Peyer's patch (tissue), 4 donors: ENCODE data around the gene PIGN. TPM values are rescaled to one million over a fixed set of nuclear protein-coding genes. Genes with fewer than 3 reads are reported as not detected.

ENCODE experiments used
- DNase-seq, 3 donors: peaks; one replicate each; pipeline ENCODE4 v3.0.0-alpha.2; 2017 to 2019
- H3K27ac ChIP-seq, 4 donors: fragments of 200-600 bp; sonication (generic); one replicate each; pipeline ENCODE4 v1.5.1; 2016 to 2019
- H3K27me3 ChIP-seq, 2 donors: fragments of 200-600 bp; sonication (generic); one replicate each; pipeline ENCODE4 v1.5.1; 2019
- H3K36me3 ChIP-seq, 3 donors: fragments of 200-600 bp; sonication (generic); one replicate each; pipeline ENCODE4 v1.5.1; 2016 to 2019
- H3K4me1 ChIP-seq, 4 donors: fragments of 200-600 bp; sonication (generic); one replicate each; pipeline ENCODE4 v1.5.1; 2016 to 2019
- H3K4me3 ChIP-seq, 4 donors: fragments of 200-600 bp; sonication (generic); 1 replicate in 3 of 4; 2 replicates in 1 of 4; pipeline ENCODE4 v1.5.1; 2016 to 2019; ENCODE audit warnings: mild to moderate bottlenecking in 1 of 4
- H3K9me3 ChIP-seq, 4 donors: fragments of 200-600 bp; sonication (generic); one replicate each; pipeline ENCODE4 v1.5.1; 2016 to 2019; ENCODE audit warnings: mild to moderate bottlenecking in 1 of 4
- POLR2A ChIP-seq, 2 donors: fragments of 450-650 bp; IDR thresholded peaks; one replicate each; pipeline ENCODE4 v1.5.1; 2017; ENCODE audit warnings: antibody characterized with exemption in 2 of 2, mild to moderate bottlenecking in 2 of 2, moderate library complexity in 2 of 2
- total RNA-seq, 4 donors: library from RNA; depleted of rRNA; stranded (reverse); fragments of >200 nt; gene quantifications; one replicate each; pipeline ENCODE4 v1.1.0, GENCODE V29; 2016
- TF ChIP-seq, protein P1 (sequence below), 6 experiments: fragments of 450-650 bp in 4 of 6; fragments of 200-600 bp in 2 of 6; sonication (generic) in 1 of 6; IDR thresholded peaks; one replicate each; pipeline ENCODE4 v1.5.1; 2017 to 2019; ENCODE audit warnings: antibody characterized with exemption in 6 of 6, mild to moderate bottlenecking in 3 of 6, moderate library complexity in 1 of 6

Gene PIGN
- total RNA-seq, 4 donors from 2014 or later = 35.4 to 49.2 (median 42.3) TPM

DNA sequence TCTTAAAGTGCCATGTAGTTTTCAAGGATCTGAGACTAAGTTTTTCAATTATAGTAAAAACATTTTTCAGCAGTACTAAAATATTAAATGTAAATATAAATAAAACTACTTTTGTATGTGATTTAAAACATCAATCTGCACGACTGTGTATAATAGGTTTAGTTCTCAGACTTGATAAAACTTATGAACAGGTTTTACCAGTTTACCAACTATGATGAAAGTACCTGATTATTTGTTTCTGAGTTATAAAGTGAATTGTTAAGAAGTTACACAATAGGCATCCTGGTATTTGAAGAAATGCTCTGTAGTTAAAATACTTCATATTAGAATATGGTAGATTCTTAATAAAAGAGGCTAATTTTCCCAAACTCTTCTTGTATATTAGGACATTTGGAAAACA is 15.0 kb upstream of the PIGN start:
- no peak for DNase-seq
- no peak overlapping the region for H3K27ac ChIP-seq
- H3K9me3 ChIP-seq = no peaks in the 10 kb centered on the region
- no peak for TF ChIP-seq POLR2A (IDR thresholded peaks at IDR 0.05)
- TF ChIP-seq, protein P1, sequence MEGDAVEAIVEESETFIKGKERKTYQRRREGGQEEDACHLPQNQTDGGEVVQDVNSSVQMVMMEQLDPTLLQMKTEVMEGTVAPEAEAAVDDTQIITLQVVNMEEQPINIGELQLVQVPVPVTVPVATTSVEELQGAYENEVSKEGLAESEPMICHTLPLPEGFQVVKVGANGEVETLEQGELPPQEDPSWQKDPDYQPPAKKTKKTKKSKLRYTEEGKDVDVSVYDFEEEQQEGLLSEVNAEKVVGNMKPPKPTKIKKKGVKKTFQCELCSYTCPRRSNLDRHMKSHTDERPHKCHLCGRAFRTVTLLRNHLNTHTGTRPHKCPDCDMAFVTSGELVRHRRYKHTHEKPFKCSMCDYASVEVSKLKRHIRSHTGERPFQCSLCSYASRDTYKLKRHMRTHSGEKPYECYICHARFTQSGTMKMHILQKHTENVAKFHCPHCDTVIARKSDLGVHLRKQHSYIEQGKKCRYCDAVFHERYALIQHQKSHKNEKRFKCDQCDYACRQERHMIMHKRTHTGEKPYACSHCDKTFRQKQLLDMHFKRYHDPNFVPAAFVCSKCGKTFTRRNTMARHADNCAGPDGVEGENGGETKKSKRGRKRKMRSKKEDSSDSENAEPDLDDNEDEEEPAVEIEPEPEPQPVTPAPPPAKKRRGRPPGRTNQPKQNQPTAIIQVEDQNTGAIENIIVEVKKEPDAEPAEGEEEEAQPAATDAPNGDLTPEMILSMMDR (IDR thresholded peaks at IDR 0.05) = no peak
- H3K27me3 ChIP-seq = no peaks in the 10 kb centered on the region
- peaks cover 0 to 22% (median 0%) of the 10 kb centered on the region in 4 donors for H3K4me1 ChIP-seq
- H3K4me3 ChIP-seq = no peak overlapping the region
- H3K36me3 ChIP-seq = no peaks in the 10 kb centered on the region

DNA sequence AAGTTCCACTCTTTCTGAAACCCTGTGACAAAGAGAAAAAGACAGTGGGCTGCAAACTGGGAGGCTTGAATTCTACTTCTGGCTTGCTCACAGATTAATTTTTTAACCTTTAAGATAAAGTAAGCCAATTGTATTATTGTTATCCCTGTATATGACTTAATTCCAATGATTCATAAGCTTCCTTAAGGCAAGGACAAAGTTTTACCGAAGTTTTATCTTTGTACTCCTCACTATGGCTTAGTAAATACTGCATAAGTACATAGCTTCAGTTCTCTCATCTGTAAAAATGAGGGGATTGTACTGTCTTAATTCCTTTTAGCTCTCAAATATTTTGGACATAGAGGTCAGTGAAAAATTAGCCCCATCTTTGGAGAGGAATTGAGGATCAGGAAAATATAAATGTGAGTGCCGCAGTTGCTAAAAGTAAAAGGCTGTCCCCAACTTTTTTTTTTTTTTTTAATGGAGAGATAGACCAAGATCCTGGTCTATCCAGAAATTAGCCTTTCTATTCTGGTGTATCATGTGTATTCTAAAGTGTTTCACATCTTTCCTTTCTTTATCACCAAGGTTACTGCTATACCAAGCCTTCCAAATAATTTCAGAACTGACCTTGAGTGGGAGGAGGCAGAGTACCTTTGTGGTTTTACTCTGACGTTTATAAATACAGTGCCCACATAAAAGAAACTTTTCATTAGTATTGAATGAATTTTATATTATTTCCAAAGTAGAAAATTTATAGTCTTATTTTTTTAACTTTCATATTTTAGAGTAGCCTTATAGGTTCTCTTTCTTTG is 13.5 kb upstream of the PIGN start:
- Histone ChIP-seq H3K36me3 (no peaks in the 10 kb centered on the region), H3K4me3 (no peak overlapping the region), H3K27ac (peak overlapping the region in 1 of 4 donors; percentile 9), H3K9me3 (no peaks in the 10 kb centered on the region), H3K4me1 (peaks cover 0 to 22% (median 0%) of the 10 kb centered on the region in 4 donors), H3K27me3 (no peaks in the 10 kb centered on the region)
- no peak for DNase-seq
- no peak for TF ChIP-seq POLR2A (IDR thresholded peaks at IDR 0.05)
- TF ChIP-seq, protein P1 (IDR thresholded peaks at IDR 0.05) = no peak

GRCh38 chr18:62199629-62200028 is 12.8 kb upstream of the PIGN start:
- Histone ChIP-seq H3K4me3 (no peak overlapping the region), H3K36me3 (no peaks in the 10 kb centered on the region), H3K9me3 (no peaks in the 10 kb centered on the region), H3K27ac (no peak overlapping the region), H3K4me1 (peaks cover 0 to 22% (median 0%) of the 10 kb centered on the region in 4 donors), H3K27me3 (no peaks in the 10 kb centered on the region)
- no peak for DNase-seq
- TF ChIP-seq, protein P1 (IDR thresholded peaks at IDR 0.05) = no peak
- no peak for TF ChIP-seq POLR2A (IDR thresholded peaks at IDR 0.05)

GRCh38 chr18:62198259-62198658 is 11.4 kb upstream of the PIGN start:
- no peak for DNase-seq
- Histone ChIP-seq H3K36me3 (no peaks in the 10 kb centered on the region), H3K27ac (no peak overlapping the region), H3K27me3 (no peaks in the 10 kb centered on the region), H3K4me3 (no peak overlapping the region), H3K9me3 (no peaks in the 10 kb centered on the region), H3K4me1 (peaks cover 0 to 22% (median 0%) of the 10 kb centered on the region in 4 donors)
- TF ChIP-seq, protein P1 (IDR thresholded peaks at IDR 0.05) = no peak
- no peak for TF ChIP-seq POLR2A (IDR thresholded peaks at IDR 0.05)

- TF ChIP-seq POLR2A (IDR thresholded peaks at IDR 0.05) = no peak
- TF ChIP-seq, protein P1 (IDR thresholded peaks at IDR 0.05) = no peak
- Histone ChIP-seq H3K4me1 (peaks cover 0 to 22% (median 0%) of the 10 kb centered on the region in 4 donors), H3K27me3 (no peaks in the 10 kb centered on the region), H3K4me3 (no peak overlapping the region), H3K27ac (no peak overlapping the region), H3K9me3 (no peaks in the 10 kb centered on the region), H3K36me3 (no peaks in the 10 kb centered on the region)
- DNase-seq = no peak
Measured at GRCh38 chr18:62196980-62197379, 10.1 kb upstream of the PIGN start.
